22Rv1 (cell line): Measurements from ENCODE around the gene RPS19BP1.

ENCODE experiments used
- ZFX ChIP-seq: fragments of 450-650 bp; IDR thresholded peaks from 2 replicates; pipeline ENCODE4 v1.6.1; 2017; ENCODE audit warnings: antibody characterized with exemption, borderline replicate concordance
- TF ChIP-seq, protein P1 (sequence below): fragments of 450-650 bp; IDR thresholded peaks from 2 replicates; pipeline ENCODE4 v1.5.1; 2017; ENCODE audit warnings: mild to moderate bottlenecking

DNA sequence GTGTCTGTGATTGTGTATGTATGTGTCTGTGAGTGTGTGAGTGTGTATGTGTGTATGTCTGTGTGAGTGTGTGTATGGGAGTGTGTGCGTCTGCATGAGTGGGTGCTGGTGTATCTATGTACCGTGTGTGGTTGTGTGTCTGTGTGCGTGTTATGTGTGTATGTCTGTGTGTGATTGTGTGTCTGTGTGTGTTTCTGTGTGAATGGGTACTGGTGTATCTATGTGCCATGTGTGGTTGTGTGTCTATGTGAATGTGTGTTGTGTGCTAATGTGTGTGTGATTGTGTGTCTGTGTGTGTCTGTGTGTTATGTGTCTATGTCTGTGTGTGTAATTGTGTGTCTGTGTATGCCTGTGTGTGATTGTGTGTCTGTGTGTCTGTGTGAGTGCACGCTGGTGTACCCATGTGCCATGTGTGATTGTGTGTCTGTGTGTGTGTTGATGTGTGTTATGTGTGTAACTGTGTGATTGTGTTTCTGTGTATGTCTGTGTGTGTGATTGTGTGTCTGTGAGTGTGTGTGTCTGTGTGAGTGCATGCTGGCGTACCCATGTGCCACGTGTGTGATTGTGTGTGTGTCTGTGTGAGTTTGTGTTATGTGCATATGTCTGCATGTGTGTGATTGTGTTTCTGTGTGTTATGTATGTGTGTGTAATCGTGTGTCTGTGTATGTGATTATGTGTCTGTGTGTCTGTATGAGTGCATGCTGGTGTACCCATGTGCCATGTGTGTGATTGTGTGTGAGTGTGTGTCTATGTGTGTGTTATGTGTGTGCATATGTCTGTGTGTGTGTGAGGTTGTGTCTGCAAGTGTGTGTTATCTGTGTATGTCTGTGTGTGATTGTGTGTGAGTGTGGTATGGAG is 31.3 kb upstream of the RPS19BP1 start:
- TF ChIP-seq, protein P1, sequence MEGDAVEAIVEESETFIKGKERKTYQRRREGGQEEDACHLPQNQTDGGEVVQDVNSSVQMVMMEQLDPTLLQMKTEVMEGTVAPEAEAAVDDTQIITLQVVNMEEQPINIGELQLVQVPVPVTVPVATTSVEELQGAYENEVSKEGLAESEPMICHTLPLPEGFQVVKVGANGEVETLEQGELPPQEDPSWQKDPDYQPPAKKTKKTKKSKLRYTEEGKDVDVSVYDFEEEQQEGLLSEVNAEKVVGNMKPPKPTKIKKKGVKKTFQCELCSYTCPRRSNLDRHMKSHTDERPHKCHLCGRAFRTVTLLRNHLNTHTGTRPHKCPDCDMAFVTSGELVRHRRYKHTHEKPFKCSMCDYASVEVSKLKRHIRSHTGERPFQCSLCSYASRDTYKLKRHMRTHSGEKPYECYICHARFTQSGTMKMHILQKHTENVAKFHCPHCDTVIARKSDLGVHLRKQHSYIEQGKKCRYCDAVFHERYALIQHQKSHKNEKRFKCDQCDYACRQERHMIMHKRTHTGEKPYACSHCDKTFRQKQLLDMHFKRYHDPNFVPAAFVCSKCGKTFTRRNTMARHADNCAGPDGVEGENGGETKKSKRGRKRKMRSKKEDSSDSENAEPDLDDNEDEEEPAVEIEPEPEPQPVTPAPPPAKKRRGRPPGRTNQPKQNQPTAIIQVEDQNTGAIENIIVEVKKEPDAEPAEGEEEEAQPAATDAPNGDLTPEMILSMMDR = no peak
- no peak for TF ChIP-seq ZFX
